Body of pancreas (tissue), 4 donors: ENCODE measurements around the gene SLC11A1.

Experiments
- CTCF ChIP-seq, 7 experiments: fragments of 450-650 bp in 4 of 7; fragments of 200-600 bp in 3 of 7; sonication (generic) in 3 of 7; IDR thresholded peaks; one replicate each; pipeline ENCODE4 v1.5.1; 2016 to 2019; ENCODE audit warnings: antibody characterized with exemption in 7 of 7
- POLR2A ChIP-seq, 3 donors: fragments of 450-650 bp; IDR thresholded peaks; one replicate each; pipeline ENCODE4 v1.6.1; 2016; ENCODE audit warnings: antibody characterized with exemption in 3 of 3, mild to moderate bottlenecking in 2 of 3

GRCh38 chr2:218401890-218402289 is 19.8 kb downstream of the SLC11A1 start:
- TF ChIP-seq CTCF (IDR thresholded peaks at IDR 0.05) (no peak), POLR2A (IDR thresholded peaks at IDR 0.05) (no peak)
